Fibroblast of lung (primary cell): ENCODE results near the gene TPP2. TPM values are rescaled to one million over a fixed set of nuclear protein-coding genes. Genes with fewer than 3 reads are reported as not detected.

Experiments used
- DNase-seq, 2 donors: peaks; one replicate each; pipeline versions ENCODE4 v3.0.0 to v3.0.0-alpha.2; 2010; ENCODE audit warnings: low read depth in 2 of 2
- H2AFZ ChIP-seq: 2 replicates; pipeline ENCODE4 v1.5.1; 2012; ENCODE audit warnings: low read length, control low read depth, inconsistent platforms
- H3K27ac ChIP-seq: 2 replicates; pipeline ENCODE4 v1.5.1; 2011; ENCODE audit warnings: low read length, control low read depth; ENCODE audit not compliant: insufficient read depth
- H3K27me3 ChIP-seq: 2 replicates; pipeline ENCODE4 v1.5.1; 2011; ENCODE audit warnings: mild to moderate bottlenecking, low read length; ENCODE audit not compliant: control insufficient read depth, insufficient read depth
- H3K36me3 ChIP-seq: 2 replicates; pipeline ENCODE4 v1.5.1; 2011; ENCODE audit warnings: low read length; ENCODE audit not compliant: control insufficient read depth, insufficient read depth
- H3K4me1 ChIP-seq: 2 replicates; pipeline ENCODE4 v1.5.1; 2011; ENCODE audit warnings: low read length; ENCODE audit not compliant: control insufficient read depth, insufficient read depth; ENCODE audit errors: extremely low read depth
- H3K4me2 ChIP-seq: 2 replicates; pipeline ENCODE4 v1.5.1; 2011; ENCODE audit warnings: low read length, control low read depth; ENCODE audit not compliant: insufficient read depth; ENCODE audit errors: extremely low read depth
- H3K4me3 ChIP-seq, 4 experiments: fragments of 200-600 bp in 1 of 4; sonication (generic) in 1 of 4; replicated peaks in 1 of 4; 2 replicates each; pipeline ENCODE4 v1.5.1; 2011 to 2016; ENCODE audit warnings: low read length in 4 of 4, low read depth in 3 of 4, mild to moderate bottlenecking in 3 of 4, control low read depth in 2 of 4, inconsistent platforms in 1 of 4, mixed read lengths in 1 of 4; ENCODE audit not compliant: insufficient read depth in 1 of 4; ENCODE audit errors: control extremely low read depth in 1 of 4
- H3K79me2 ChIP-seq: 2 replicates; pipeline ENCODE4 v1.5.1; 2012; ENCODE audit warnings: mild to moderate bottlenecking, low read length, inconsistent platforms; ENCODE audit not compliant: control insufficient read depth, insufficient read depth
- H3K9ac ChIP-seq: 2 replicates; pipeline ENCODE4 v1.5.1; 2011; ENCODE audit warnings: mild to moderate bottlenecking, low read length, control low read depth; ENCODE audit not compliant: insufficient read depth
- H3K9me3 ChIP-seq: 2 replicates; pipeline ENCODE4 v1.5.1; 2012; ENCODE audit warnings: low read depth, low read length; ENCODE audit not compliant: control insufficient read depth, insufficient read depth
- H4K20me1 ChIP-seq: 2 replicates; pipeline ENCODE4 v1.5.1; 2011; ENCODE audit warnings: low read length; ENCODE audit not compliant: control insufficient read depth, insufficient read depth; ENCODE audit errors: extremely low read depth
- EZH2 ChIP-seq: IDR thresholded peaks from 2 replicates; pipeline ENCODE4 v1.5.1; 2012; ENCODE audit warnings: low read length, control low read depth, mild to moderate bottlenecking; ENCODE audit errors: missing control alignments
- polyA plus RNA-seq, 2 donors: library from polyadenylated mRNA; depleted of rRNA in 1 of 2; stranded (reverse) in 1 of 2; unstranded in 1 of 2; fragments of >200 nt; gene quantifications; 2 replicates each; pipeline ENCODE4 v1.2.1, GENCODE V29; 2011 to 2012; ENCODE audit warnings: missing spikeins in 1 of 2
- total RNA-seq: library from RNA; depleted of rRNA; stranded (reverse); fragments of >200 nt; gene quantifications from 2 replicates; pipeline ENCODE4 v1.2.1, GENCODE V29; 2014
- TF ChIP-seq, protein P1 (sequence below), 2 donors: IDR thresholded peaks in 1 of 2; conservative IDR thresholded peaks in 1 of 2; 1 replicate in 1 of 2; 2 replicates in 1 of 2; pipeline ENCODE4 v1.5.1; 2011 to 2012; ENCODE audit warnings: low read length in 2 of 2, control low read depth in 1 of 2, inconsistent platforms in 1 of 2, low read depth in 1 of 2, mild to moderate bottlenecking in 1 of 2

The TPP2 gene
- total and polyA plus RNA-seq, 2 donors (not counting 1 experiment from before 2014, with no cell fraction given), result 45.0 to 60.3 TPM

- no peak overlapping the region for H3K4me2 ChIP-seq
- H4K20me1 ChIP-seq, result no peaks in the 10 kb centered on the region
- no peak overlapping the region for H2AFZ ChIP-seq
- no peak for TF ChIP-seq EZH2
- TF ChIP-seq, protein P1, sequence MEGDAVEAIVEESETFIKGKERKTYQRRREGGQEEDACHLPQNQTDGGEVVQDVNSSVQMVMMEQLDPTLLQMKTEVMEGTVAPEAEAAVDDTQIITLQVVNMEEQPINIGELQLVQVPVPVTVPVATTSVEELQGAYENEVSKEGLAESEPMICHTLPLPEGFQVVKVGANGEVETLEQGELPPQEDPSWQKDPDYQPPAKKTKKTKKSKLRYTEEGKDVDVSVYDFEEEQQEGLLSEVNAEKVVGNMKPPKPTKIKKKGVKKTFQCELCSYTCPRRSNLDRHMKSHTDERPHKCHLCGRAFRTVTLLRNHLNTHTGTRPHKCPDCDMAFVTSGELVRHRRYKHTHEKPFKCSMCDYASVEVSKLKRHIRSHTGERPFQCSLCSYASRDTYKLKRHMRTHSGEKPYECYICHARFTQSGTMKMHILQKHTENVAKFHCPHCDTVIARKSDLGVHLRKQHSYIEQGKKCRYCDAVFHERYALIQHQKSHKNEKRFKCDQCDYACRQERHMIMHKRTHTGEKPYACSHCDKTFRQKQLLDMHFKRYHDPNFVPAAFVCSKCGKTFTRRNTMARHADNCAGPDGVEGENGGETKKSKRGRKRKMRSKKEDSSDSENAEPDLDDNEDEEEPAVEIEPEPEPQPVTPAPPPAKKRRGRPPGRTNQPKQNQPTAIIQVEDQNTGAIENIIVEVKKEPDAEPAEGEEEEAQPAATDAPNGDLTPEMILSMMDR (conservative IDR thresholded peaks at IDR 0.05 in 1 of 2, IDR thresholded peaks at IDR 0.05 in 1 of 2; ENCODE audit: low read depth in 1 of 2, low read length in 2 of 2), result no peak
- peaks cover 9% of the 10 kb centered on the region for H3K27me3 ChIP-seq
- no peak overlapping the region for H3K27ac ChIP-seq
- no peaks in the 10 kb centered on the region for H3K9me3 ChIP-seq
- H3K79me2 ChIP-seq, result no peaks in the 10 kb centered on the region
- no peak overlapping the region for H3K4me3 ChIP-seq
- no peak overlapping the region for H3K9ac ChIP-seq
- no peaks in the 10 kb centered on the region for H3K4me1 ChIP-seq
- no peaks in the 10 kb centered on the region for H3K36me3 ChIP-seq
- no peak for DNase-seq
Observed at GRCh38 chr13:102687520-102687919, 90.7 kb downstream of the TPP2 start.

DNA sequence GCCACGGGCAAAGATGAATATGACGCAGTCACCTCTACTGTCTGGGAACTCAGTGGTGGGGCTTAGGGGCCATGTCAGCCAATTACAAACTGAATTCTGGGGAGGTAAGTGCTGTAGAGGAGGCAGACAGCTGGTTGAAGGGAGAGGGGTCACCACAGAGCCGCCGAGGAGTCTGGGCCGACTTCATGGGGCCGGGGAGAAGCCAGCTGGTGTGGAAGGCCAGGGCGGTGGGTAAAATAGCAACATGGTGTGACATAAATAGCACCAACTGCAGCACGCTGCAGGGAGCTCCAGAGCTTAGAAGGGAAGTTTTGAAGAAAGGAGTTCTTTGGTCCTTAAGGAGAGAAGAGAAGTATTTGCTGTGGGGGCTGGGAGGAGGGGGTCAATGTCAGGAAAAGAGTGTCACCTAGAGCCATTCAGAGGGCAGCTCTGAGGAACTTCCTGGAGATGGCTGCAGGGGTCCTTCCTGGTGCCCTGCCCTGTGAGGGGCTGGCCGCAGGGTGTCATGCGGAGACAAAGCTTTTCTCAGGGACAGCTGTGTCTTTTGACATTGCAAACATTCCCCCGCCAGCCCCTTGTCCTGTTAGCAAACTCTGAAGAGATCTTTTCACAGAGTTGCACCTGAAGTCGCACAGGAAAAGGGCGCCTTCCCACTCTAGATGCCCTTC lies 91.7 kb downstream of the TPP2 start:
- Histone ChIP-seq H3K4me1 (peaks cover 1% of the 10 kb centered on the region), H3K79me2 (no peaks in the 10 kb centered on the region), H3K4me3 (no peak overlapping the region), H3K9ac (no peak overlapping the region), H4K20me1 (no peaks in the 10 kb centered on the region), H3K36me3 (no peaks in the 10 kb centered on the region), H3K27me3 (peaks cover 9% of the 10 kb centered on the region), H3K9me3 (no peaks in the 10 kb centered on the region), H3K4me2 (no peak overlapping the region), H2AFZ (no peak overlapping the region), H3K27ac (no peak overlapping the region)
- DNase-seq, result no peak
- TF ChIP-seq EZH2, result no peak
- TF ChIP-seq, protein P1 (conservative IDR thresholded peaks at IDR 0.05 in 1 of 2, IDR thresholded peaks at IDR 0.05 in 1 of 2; ENCODE audit: low read depth in 1 of 2, low read length in 2 of 2), result no peak

DNA sequence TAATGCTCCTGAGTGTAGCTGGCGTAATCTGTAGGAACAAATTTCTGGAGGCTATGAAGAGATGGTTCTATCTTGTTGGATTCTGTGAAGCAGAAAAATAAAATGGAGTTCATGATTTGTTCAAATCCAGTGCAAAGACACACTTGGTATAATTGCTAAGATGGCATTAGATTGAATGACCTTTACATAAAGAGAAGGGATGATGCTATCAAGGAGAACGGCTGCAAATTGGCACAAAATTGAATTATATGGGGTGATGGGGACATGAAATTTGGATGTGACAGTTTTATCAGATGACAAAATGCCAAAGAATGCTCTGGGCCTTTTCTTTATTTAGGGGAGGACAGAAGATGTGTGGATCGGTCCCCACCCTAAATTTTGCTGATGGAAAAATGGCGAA lies 94.1 kb downstream of the TPP2 start:
- no peak for DNase-seq
- Histone ChIP-seq H3K27ac (no peak overlapping the region), H3K79me2 (no peaks in the 10 kb centered on the region), H2AFZ (no peak overlapping the region), H4K20me1 (no peaks in the 10 kb centered on the region), H3K9ac (no peak overlapping the region), H3K4me1 (peaks cover 4% of the 10 kb centered on the region), H3K27me3 (peaks cover 12% of the 10 kb centered on the region), H3K4me3 (no peak overlapping the region), H3K4me2 (no peak overlapping the region), H3K9me3 (no peaks in the 10 kb centered on the region), H3K36me3 (no peaks in the 10 kb centered on the region)
- TF ChIP-seq, protein P1 (conservative IDR thresholded peaks at IDR 0.05 in 1 of 2, IDR thresholded peaks at IDR 0.05 in 1 of 2; ENCODE audit: low read depth in 1 of 2, low read length in 2 of 2), result no peak
- TF ChIP-seq EZH2, result no peak
